DMS114 treated with DMSO at 0.1 percent for 48 hours (cell line): ENCODE data around the gene SH3BP4.
"Not testable (repeated sequence)": the region's sequence is repeated elsewhere in the genome, so short reads cannot be mapped to it uniquely, and the experiment has no call there.

Experiments
- DNase-seq: peaks from one replicate; lab custom pipeline; 2025; ENCODE audit not compliant: unreplicated experiment; lab: John Stamatoyannopoulos, UW

The SH3BP4 gene

GRCh38 chr2:235052514-235053354 lies 100.9 kb downstream of the SH3BP4 start:
- DNase-seq = no peak

DNA sequence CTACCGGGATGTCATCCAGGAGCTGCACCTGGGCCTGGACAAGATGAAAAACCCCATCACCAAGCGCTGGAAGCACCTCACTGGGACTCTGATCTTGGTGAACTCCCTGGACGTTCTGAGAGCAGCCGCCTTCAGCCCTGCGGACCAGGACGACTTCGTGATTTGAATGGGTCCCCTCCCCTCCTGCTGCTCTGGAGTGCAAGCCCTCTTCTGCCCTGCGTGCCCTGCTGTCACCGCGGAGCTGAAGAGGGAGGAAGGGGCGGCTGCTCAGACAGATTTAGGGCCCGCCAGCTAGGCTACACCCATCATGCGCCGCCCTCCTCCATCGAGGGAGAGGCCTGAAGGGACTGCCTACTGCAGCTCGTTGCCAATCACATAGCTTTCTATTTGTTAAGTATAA lies 101.8 kb downstream of the SH3BP4 start:
- DNase-seq = no peak

GRCh38 chr2:235054475-235054874 lies 102.7 kb downstream of the SH3BP4 start:
- no peak for DNase-seq

- no peak for DNase-seq
Measured at GRCh38 chr2:235054919-235055318, 103.1 kb downstream of the SH3BP4 start.

GRCh38 chr2:235055891-235056516 lies 104.2 kb downstream of the SH3BP4 start:
- no peak for DNase-seq

DNA sequence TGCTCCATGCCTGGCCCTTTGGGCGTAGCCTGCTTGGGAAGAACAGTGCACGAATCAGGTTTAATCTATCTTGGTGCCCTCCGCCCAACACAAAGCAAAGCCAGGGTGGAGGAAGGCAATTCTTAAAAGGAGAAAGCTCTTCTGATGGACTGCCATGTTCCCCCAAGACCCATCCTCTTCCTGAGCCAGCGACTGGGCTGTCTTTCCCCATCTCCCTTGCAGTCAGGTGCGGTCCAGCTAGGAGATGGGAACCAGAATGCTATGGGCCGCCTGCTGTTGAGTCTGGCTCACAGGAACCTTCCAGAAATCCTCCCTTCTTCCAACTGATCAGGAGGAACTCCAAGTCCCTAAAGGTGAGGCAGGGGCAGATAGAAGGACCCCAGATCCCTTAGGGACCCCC lies 105.0 kb downstream of the SH3BP4 start:
- no peak for DNase-seq

- not testable (repeated sequence) for DNase-seq
Measured at GRCh38 chr2:235057616-235058015, 105.8 kb downstream of the SH3BP4 start.

- no peak for DNase-seq
Measured at GRCh38 chr2:235059161-235059560, 107.3 kb downstream of the SH3BP4 start.

DNA sequence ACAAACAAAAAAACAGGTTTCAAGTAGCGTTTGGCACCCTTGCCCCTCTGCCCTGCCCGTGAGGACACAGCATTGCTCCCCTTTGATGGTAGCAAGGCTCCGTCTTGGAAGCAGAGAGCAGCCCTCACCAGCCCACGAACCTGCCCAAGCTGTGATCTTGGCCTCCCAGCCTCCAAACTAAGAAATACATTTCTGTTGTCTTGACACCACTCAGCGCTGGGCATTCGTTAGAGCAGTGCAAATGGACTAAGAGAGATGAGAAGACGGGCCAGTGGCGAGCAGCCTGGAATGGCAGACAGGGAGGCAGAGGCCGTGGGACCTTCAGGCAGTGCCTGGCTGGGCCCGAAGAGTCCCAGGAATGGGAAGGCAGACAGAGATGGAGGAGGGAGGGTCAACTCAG lies 109.8 kb downstream of the SH3BP4 start:
- no peak for DNase-seq

- no peak for DNase-seq
Measured at GRCh38 chr2:235063471-235063961, 111.7 kb downstream of the SH3BP4 start.

GRCh38 chr2:235064976-235065375 lies 113.2 kb downstream of the SH3BP4 start:
- no peak for DNase-seq

- DNase-seq = no peak
Measured at GRCh38 chr2:235066490-235066889, 114.7 kb downstream of the SH3BP4 start.

DNA sequence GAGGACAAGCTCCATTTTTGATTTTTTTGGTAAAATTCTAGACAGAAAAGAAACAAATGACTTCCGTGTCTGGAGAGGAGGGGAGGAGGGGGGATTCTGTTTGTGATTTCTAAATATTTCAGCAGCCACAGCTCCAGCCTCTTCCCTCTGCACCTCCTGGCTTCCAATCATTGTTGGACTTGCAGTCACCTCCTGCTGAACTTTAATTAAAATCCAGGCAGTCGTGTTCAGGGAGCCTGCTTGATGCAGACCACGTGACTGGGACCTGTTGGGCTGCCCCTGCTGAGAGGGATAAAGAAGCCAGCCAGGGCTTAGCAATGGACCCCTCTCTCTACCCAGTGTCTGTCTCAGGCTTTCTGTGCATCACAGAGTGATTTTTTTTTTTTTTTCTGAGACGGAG lies 115.1 kb downstream of the SH3BP4 start:
- no peak for DNase-seq

GRCh38 chr2:235068701-235069100 lies 116.9 kb downstream of the SH3BP4 start:
- DNase-seq = no peak

GRCh38 chr2:235070063-235070706 lies 118.4 kb downstream of the SH3BP4 start:
- no peak for DNase-seq

DNA sequence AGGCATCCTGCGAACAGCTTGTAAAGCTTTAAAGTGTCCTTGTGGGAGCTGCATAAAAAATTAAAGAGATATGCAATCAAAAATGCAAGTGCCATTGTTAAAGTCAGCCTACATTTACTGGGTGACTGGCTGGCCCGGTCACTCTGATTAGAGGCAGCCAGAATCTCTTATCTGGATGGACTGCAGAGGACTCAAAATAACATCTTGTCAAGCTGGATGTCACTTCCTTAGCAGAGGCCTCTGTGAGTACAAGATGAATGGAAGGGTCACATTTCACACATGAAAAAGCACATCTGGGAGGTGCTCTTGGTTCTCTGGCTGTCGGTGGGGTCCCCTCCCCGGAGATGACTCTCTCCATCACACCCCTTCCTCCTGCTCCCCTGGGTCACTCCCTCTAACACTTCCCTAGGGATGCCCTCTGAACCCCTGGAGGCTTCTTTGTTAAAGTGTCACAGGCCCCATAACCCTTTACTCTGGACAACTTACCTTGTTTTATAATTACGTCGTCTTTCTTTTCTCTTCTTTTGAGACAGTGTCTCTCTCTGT lies 122.1 kb downstream of the SH3BP4 start:
- no peak for DNase-seq

DNA sequence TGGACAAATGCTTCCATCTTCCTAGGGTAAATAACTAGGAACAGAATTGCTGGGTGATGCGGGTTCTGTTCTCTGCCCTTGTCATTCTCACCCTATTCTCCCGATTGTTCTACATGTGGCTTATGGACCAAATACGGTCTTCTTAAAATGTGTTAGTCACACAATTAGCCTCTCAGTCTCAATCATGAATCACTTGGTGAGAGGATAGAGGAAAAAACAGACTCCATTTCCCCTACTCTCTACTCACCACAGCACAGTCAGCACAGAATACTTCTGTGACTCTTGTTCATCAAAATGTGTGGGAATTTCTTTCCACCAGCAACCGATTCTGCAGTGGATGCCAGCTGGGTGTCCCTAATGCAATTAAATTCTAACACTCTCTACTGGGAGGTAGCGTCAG lies 125.2 kb downstream of the SH3BP4 start:
- no peak for DNase-seq

DNA sequence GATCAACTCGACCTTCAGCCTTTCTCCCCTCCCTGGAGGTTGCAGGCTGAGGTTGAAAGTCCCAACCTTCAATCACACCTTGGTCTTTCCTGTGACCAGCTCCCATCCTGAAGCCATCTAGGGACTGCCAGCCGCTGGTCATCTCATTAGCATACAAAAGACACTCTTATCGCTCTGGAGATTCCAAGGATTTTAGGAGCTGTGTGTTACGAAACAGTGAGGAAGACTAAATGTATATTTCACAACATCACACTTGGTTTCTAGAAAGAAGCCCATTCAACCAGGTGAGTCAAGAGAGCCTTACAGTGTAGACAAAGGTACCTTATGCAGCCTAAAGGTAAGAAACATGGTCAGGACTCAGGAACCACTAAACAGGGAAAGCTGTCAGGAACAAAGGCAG lies 126.4 kb downstream of the SH3BP4 start:
- DNase-seq = no peak

- DNase-seq = no peak
Measured at GRCh38 chr2:235078914-235079472, 127.2 kb downstream of the SH3BP4 start.

GRCh38 chr2:235080101-235080500 lies 128.3 kb downstream of the SH3BP4 start:
- no peak for DNase-seq

DNA sequence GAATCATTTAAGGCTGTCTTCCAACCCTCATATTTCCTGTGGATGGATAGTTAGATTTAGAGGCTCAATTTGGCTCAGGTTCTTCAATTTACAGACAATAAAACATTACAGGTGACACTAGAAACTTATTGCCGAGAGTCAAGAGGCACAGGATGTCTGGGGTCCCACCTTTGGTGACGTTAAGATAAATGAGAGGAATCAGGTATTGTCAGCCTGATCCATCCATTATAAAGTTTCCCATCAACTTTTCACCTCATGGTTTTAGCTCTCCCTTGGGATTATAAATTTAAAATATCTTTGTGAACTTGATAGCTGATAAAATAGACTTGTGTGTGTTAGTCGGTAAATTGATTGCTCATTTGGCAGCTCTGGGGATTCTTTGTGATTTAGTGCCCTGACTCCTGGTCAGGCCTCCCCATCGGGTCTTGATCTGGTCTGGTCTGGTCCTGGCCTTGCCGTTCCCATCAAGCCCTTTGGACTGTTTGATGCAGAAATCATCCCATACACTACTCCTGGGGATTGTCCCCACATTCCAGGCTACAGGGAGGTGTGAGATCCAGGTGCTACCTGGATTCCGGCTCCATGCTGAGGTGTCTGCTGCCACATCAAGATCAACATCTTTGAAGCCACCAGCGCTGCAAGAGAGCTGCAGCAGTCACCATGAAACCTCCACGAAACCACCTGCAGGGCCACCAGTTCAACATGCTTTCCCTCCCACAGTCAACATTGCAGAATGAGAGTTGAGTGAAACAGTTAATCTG lies 130.9 kb downstream of the SH3BP4 start:
- DNase-seq = no peak
